K562 (cell line): ENCODE data around the gene TTYH2. TPM values are rescaled to one million over a fixed set of nuclear protein-coding genes. Genes with fewer than 3 reads are reported as not detected.
A peak's percentile ranks its signal among the peaks of the same experiment; 100 is the strongest.

Experiments used
- MTA2 ChIP-seq: fragments of 450-650 bp; IDR thresholded peaks from 2 replicates; pipeline ENCODE4 v1.6.1; 2016; ENCODE audit warnings: low read depth
- MYC ChIP-seq, 2 experiments: fragments of 250-450 bp in 1 of 2; sonication (Bioruptor Pico) in 1 of 2; IDR thresholded peaks; 2 replicates each; pipeline versions ENCODE4 v1.5.1 to v1.6.1; 2012 to 2021; ENCODE audit warnings: low read depth in 2 of 2, borderline replicate concordance in 1 of 2, improper control_type of control experiment in 1 of 2, low read length in 1 of 2, mild to moderate bottlenecking in 1 of 2, moderate library complexity in 1 of 2
- PHTF2 ChIP-seq: fragments of 250-450 bp; sonication (Bioruptor Pico); IDR thresholded peaks from 2 replicates; pipeline ENCODE4 v1.5.0; 2021; ENCODE audit warnings: mild to moderate bottlenecking
- ZNF57 ChIP-seq: fragments of 450-650 bp; formaldehyde crosslinking; IDR thresholded peaks from 2 replicates; pipeline ENCODE4 v1.4.0; 2020; ENCODE audit warnings: mild to moderate bottlenecking, moderate library complexity
- polyA plus RNA-seq, 8 experiments: library from polyadenylated mRNA; depleted of rRNA in 4 of 8; stranded (reverse) in 5 of 8; unstranded in 3 of 8; fragments of >200 nt; fragmentation: Nextera tagmentation in 2 of 8; fragmentation: Illumina TruSeq in 1 of 8; extraction: Ambion mirVana in 2 of 8; extraction: Trizol in 1 of 8; gene quantifications; 2 replicates each; pipeline versions ENCODE4 v1.2.1 to v1.2.3, GENCODE V29; 2011 to 2014; ENCODE audit warnings: inconsistent platforms in 1 of 8, missing spikeins in 1 of 8
- total RNA-seq, 7 experiments: library from RNA; depleted of rRNA in 6 of 7; stranded (reverse); fragments of >200 nt in 6 of 7; fragmentation: Illumina TruSeq in 2 of 7; extraction: Trizol in 2 of 7; gene quantifications; 2 replicates each; pipeline versions ENCODE4 v1.2.1 to v1.2.3, GENCODE V29; 2011 to 2021; ENCODE audit warnings: low replicate concordance in 1 of 7
- TF ChIP-seq, protein P1 (sequence below): fragments of 200-800 bp; sonication (Bioruptor generic); IDR thresholded peaks from 2 replicates; pipeline ENCODE4 v1.6.1; 2016; ENCODE audit warnings: missing genetic modification characterization, missing compliant biosample characterization
- TF ChIP-seq, protein P2 (sequence below), 2 experiments: fragments of 250-450 bp in 1 of 2; fragments of 450-650 bp in 1 of 2; sonication (Bioruptor Pico) in 1 of 2; IDR thresholded peaks; 2 replicates each; pipeline versions ENCODE4 v1.6.1 to v1.8.0; 2016 to 2021; ENCODE audit warnings: mild to moderate bottlenecking in 2 of 2, moderate library complexity in 2 of 2, missing compliant biosample characterization in 1 of 2, missing genetic modification characterization in 1 of 2
- TF ChIP-seq, protein P3 (sequence below): fragments of 200-800 bp; sonication (Bioruptor generic); IDR thresholded peaks from 2 replicates; pipeline ENCODE4 v1.6.1; 2017; ENCODE audit warnings: missing genetic modification characterization, missing compliant biosample characterization
- TF ChIP-seq, protein P4 (sequence below): sonication (generic); formaldehyde crosslinking; IDR thresholded peaks from 2 replicates; pipeline ENCODE4 v1.8.1; 2023; ENCODE audit warnings: mild to moderate bottlenecking, missing genetic modification reagents
- TF ChIP-seq, protein P5 (sequence below): fragments of 250-450 bp; sonication (Bioruptor Pico); IDR thresholded peaks from 2 replicates; pipeline ENCODE4 v1.5.0; 2021; ENCODE audit warnings: mild to moderate bottlenecking, borderline replicate concordance
- TF ChIP-seq, protein P6 (sequence below): sonication (generic); IDR thresholded peaks from 2 replicates; pipeline ENCODE4 v1.6.1; 2016

TTYH2 gene
- total and polyA plus RNA-seq, 9 of the 15 experiments (the other 6 are each of a cell fraction or from before 2014, with no cell fraction given), result 0.03 to 2.0 (median 0.91) TPM

DNA sequence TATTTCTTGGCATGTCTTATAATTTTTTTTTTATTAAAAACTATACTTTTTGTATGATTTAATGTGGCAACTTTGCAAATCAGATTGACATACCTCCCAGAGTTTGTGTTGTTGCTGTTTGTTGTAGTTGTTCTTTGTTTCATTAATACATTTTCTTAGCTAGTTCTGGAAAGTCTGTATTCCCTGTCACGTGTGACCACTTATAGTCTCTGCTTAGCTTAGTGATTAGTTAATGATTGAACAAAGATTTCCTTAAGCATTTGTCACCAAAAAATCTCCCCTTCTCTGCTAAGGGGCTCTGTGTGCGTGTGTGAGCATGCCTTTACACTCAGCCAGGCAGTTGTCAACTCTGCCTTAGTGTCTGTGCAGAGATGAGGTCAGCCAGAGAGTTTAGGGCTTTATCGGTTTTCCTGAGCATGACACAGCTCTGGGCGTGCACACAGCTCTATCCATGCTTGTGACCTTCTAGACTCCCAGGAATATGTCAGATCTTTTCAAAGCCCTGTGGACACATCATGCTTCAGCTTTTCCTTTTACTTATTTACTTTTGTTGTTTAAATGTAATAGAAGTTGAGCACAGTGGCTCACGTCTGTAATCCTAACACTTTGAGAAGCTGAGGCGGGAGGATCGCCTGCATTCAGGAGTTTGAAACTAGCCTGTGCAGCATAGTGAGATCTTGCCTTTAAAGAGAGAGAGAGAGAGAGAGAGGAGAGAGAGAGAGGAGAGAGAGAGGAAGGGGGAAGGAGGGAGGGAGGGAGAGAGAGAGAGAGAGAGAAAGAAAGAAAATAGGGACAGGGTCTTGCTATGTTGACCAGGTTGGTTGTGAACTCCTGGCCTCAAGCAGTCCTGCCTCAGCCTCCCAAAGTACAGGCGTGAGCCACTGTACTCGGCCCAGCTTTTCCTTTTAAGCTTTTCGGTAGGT, 82.5 kb downstream of the TTYH2 start (continued):
- TF ChIP-seq, protein P1, sequence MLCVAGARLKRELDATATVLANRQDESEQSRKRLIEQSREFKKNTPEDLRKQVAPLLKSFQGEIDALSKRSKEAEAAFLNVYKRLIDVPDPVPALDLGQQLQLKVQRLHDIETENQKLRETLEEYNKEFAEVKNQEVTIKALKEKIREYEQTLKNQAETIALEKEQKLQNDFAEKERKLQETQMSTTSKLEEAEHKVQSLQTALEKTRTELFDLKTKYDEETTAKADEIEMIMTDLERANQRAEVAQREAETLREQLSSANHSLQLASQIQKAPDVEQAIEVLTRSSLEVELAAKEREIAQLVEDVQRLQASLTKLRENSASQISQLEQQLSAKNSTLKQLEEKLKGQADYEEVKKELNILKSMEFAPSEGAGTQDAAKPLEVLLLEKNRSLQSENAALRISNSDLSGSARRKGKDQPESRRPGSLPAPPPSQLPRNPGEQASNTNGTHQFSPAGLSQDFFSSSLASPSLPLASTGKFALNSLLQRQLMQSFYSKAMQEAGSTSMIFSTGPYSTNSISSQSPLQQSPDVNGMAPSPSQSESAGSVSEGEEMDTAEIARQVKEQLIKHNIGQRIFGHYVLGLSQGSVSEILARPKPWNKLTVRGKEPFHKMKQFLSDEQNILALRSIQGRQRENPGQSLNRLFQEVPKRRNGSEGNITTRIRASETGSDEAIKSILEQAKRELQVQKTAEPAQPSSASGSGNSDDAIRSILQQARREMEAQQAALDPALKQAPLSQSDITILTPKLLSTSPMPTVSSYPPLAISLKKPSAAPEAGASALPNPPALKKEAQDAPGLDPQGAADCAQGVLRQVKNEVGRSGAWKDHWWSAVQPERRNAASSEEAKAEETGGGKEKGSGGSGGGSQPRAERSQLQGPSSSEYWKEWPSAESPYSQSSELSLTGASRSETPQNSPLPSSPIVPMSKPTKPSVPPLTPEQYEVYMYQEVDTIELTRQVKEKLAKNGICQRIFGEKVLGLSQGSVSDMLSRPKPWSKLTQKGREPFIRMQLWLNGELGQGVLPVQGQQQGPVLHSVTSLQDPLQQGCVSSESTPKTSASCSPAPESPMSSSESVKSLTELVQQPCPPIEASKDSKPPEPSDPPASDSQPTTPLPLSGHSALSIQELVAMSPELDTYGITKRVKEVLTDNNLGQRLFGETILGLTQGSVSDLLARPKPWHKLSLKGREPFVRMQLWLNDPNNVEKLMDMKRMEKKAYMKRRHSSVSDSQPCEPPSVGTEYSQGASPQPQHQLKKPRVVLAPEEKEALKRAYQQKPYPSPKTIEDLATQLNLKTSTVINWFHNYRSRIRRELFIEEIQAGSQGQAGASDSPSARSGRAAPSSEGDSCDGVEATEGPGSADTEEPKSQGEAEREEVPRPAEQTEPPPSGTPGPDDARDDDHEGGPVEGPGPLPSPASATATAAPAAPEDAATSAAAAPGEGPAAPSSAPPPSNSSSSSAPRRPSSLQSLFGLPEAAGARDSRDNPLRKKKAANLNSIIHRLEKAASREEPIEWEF, result no peak
- TF ChIP-seq, protein P2, sequence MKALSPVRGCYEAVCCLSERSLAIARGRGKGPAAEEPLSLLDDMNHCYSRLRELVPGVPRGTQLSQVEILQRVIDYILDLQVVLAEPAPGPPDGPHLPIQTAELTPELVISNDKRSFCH (CRISPR knock-in tag; IDR thresholded peaks at IDR 0.05), result no peak
- TF ChIP-seq, protein P2 (tag; IDR thresholded peaks at IDR 0.05), result peak; percentile 73; the same call in 1 of the 2 replicates
- TF ChIP-seq, protein P3, sequence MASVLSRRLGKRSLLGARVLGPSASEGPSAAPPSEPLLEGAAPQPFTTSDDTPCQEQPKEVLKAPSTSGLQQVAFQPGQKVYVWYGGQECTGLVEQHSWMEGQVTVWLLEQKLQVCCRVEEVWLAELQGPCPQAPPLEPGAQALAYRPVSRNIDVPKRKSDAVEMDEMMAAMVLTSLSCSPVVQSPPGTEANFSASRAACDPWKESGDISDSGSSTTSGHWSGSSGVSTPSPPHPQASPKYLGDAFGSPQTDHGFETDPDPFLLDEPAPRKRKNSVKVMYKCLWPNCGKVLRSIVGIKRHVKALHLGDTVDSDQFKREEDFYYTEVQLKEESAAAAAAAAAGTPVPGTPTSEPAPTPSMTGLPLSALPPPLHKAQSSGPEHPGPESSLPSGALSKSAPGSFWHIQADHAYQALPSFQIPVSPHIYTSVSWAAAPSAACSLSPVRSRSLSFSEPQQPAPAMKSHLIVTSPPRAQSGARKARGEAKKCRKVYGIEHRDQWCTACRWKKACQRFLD (CRISPR knock-in tag), result peak; percentile 68; the same call in 1 of the 2 replicates
- TF ChIP-seq PHTF2 (CRISPR knock-in tag) (no peak), ZNF57 (no peak), MTA2 (0 out of 2 replicates have a peak, but pooled peaks have one; percentile 8), MYC (IDR thresholded peaks at IDR 0.05; ENCODE audit: low read depth, low read length) (no peak; the same call in 1 of the 2 replicates), MYC (CRISPR knock-in tag; IDR thresholded peaks at IDR 0.05; ENCODE audit: borderline replicate concordance, low read depth) (no peak)
- TF ChIP-seq, protein P4, sequence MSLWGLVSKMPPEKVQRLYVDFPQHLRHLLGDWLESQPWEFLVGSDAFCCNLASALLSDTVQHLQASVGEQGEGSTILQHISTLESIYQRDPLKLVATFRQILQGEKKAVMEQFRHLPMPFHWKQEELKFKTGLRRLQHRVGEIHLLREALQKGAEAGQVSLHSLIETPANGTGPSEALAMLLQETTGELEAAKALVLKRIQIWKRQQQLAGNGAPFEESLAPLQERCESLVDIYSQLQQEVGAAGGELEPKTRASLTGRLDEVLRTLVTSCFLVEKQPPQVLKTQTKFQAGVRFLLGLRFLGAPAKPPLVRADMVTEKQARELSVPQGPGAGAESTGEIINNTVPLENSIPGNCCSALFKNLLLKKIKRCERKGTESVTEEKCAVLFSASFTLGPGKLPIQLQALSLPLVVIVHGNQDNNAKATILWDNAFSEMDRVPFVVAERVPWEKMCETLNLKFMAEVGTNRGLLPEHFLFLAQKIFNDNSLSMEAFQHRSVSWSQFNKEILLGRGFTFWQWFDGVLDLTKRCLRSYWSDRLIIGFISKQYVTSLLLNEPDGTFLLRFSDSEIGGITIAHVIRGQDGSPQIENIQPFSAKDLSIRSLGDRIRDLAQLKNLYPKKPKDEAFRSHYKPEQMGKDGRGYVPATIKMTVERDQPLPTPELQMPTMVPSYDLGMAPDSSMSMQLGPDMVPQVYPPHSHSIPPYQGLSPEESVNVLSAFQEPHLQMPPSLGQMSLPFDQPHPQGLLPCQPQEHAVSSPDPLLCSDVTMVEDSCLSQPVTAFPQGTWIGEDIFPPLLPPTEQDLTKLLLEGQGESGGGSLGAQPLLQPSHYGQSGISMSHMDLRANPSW (CRISPR knock-in tag), result no peak
- TF ChIP-seq, protein P5, sequence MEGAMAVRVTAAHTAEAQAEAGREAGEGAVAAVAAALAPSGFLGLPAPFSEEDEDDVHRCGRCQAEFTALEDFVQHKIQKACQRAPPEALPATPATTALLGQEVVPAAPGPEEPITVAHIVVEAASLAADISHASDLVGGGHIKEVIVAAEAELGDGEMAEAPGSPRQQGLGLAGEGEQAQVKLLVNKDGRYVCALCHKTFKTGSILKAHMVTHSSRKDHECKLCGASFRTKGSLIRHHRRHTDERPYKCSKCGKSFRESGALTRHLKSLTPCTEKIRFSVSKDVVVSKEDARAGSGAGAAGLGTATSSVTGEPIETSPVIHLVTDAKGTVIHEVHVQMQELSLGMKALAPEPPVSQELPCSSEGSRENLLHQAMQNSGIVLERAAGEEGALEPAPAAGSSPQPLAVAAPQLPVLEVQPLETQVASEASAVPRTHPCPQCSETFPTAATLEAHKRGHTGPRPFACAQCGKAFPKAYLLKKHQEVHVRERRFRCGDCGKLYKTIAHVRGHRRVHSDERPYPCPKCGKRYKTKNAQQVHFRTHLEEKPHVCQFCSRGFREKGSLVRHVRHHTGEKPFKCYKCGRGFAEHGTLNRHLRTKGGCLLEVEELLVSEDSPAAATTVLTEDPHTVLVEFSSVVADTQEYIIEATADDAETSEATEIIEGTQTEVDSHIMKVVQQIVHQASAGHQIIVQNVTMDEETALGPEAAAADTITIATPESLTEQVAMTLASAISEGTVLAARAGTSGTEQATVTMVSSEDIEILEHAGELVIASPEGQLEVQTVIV, result no peak
- TF ChIP-seq, protein P6, sequence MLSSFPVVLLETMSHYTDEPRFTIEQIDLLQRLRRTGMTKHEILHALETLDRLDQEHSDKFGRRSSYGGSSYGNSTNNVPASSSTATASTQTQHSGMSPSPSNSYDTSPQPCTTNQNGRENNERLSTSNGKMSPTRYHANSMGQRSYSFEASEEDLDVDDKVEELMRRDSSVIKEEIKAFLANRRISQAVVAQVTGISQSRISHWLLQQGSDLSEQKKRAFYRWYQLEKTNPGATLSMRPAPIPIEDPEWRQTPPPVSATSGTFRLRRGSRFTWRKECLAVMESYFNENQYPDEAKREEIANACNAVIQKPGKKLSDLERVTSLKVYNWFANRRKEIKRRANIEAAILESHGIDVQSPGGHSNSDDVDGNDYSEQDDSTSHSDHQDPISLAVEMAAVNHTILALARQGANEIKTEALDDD, result no peak
